PC-9 (cell line): ENCODE results near the gene ATXN7. TPM values are rescaled to one million over a fixed set of nuclear protein-coding genes. Genes with fewer than 3 reads are reported as not detected.
A peak's percentile ranks its signal among the peaks of the same experiment; 100 is the strongest.

Experiments used
- BruUV-seq: library from RNA; stranded (reverse); fragments of 400-500 nt; replicated peaks from 2 replicates; lab custom pipeline; 2021; lab: Mats Ljungman, UMichigan
- CTCF ChIA-PET: fragments of 300-600 bp; sonication (Branson Sonifier 250); formaldehyde crosslinking; loops from one replicate; lab custom pipeline; 2022; ENCODE audit warnings: antibody characterized with exemption; lab: Charles Lee
- POLR2A ChIA-PET: fragments of 300-600 bp; sonication (Branson Sonifier 250); formaldehyde crosslinking; loops from one replicate; lab custom pipeline; 2022; ENCODE audit warnings: antibody characterized with exemption; ENCODE audit not compliant: unreplicated experiment; lab: Charles Lee
- DNase-seq, 2 experiments: peaks; one replicate each; pipeline versions ENCODE4 v3.0.0 to v3.0.0-alpha.2; 2015 to 2022; ENCODE audit warnings: mixed read lengths in 1 of 2
- H2AFZ ChIP-seq: fragments of 200-600 bp; sonication (generic); 2 replicates; pipeline ENCODE4 v1.8.1; 2017; ENCODE audit warnings: antibody characterized with exemption
- H3F3A ChIP-seq: fragments of 200-600 bp; sonication (generic); 2 replicates; pipeline ENCODE4 v1.8.1; 2017; ENCODE audit warnings: antibody characterized with exemption, mild to moderate bottlenecking, low read depth; ENCODE audit not compliant: insufficient read depth
- H3K27ac ChIP-seq: fragments of 200-600 bp; sonication (generic); 2 replicates; pipeline ENCODE4 v1.6.1; 2016; ENCODE audit warnings: mixed run types
- H3K27me3 ChIP-seq: fragments of 200-600 bp; sonication (generic); 2 replicates; pipeline ENCODE4 v1.6.1; 2016; ENCODE audit warnings: low read depth, mixed run types; ENCODE audit not compliant: insufficient read depth
- H3K36me3 ChIP-seq: fragments of 200-600 bp; sonication (generic); 2 replicates; pipeline ENCODE4 v1.6.1; 2016; ENCODE audit warnings: low read depth, mixed run types
- H3K4me1 ChIP-seq: fragments of 200-600 bp; sonication (generic); replicated peaks from 2 replicates; pipeline ENCODE4 v1.6.1; 2016; ENCODE audit warnings: mixed run types; ENCODE audit not compliant: insufficient read depth
- H3K4me2 ChIP-seq: fragments of 200-600 bp; sonication (generic); 2 replicates; pipeline ENCODE4 v1.6.1; 2017; ENCODE audit warnings: mixed run types
- H3K4me3 ChIP-seq: fragments of 200-600 bp; sonication (generic); 2 replicates; pipeline ENCODE4 v1.6.1; 2016; ENCODE audit warnings: mixed run types
- H3K79me2 ChIP-seq: fragments of 200-600 bp; sonication (generic); 2 replicates; pipeline ENCODE4 v1.6.1; 2017; ENCODE audit warnings: low read depth, mixed run types
- H3K9me2 ChIP-seq: fragments of 200-600 bp; sonication (generic); 2 replicates; pipeline ENCODE4 v1.8.1; 2017; ENCODE audit warnings: mild to moderate bottlenecking; ENCODE audit not compliant: insufficient read depth
- H3K9me3 ChIP-seq: fragments of 200-600 bp; sonication (generic); 2 replicates; pipeline ENCODE4 v1.8.1; 2016; ENCODE audit warnings: low read depth; ENCODE audit not compliant: insufficient read depth
- H4K20me1 ChIP-seq: fragments of 200-600 bp; sonication (generic); 2 replicates; pipeline ENCODE4 v1.8.1; 2017; ENCODE audit not compliant: insufficient read depth
- EZH2 ChIP-seq: fragments of 200-600 bp; sonication (generic); IDR thresholded peaks from 2 replicates; pipeline ENCODE4 v1.8.0; 2017; ENCODE audit warnings: antibody characterized with exemption, low read depth
- intact Hi-C: fragments of 100-400 bp; cut with micrococcal nuclease; formaldehyde crosslinking; loops from one replicate; pipeline ENCODE4 v1.10.0; 2022; ENCODE audit not compliant: unreplicated experiment
- total RNA-seq: library from RNA; stranded (reverse); gene quantifications from 2 replicates; pipeline ENCODE4 v1.2.3, GENCODE V29; 2021
- TF ChIP-seq, protein P1 (sequence below): fragments of 200-600 bp; sonication (generic); conservative IDR thresholded peaks from 2 replicates; pipeline ENCODE4 v1.6.1; 2017; ENCODE audit warnings: mixed run types, antibody characterized with exemption, mild to moderate bottlenecking, moderate library complexity

The ATXN7 gene
- total RNA-seq, 1 experiment from 2014 or later = 27.7 TPM

DNA sequence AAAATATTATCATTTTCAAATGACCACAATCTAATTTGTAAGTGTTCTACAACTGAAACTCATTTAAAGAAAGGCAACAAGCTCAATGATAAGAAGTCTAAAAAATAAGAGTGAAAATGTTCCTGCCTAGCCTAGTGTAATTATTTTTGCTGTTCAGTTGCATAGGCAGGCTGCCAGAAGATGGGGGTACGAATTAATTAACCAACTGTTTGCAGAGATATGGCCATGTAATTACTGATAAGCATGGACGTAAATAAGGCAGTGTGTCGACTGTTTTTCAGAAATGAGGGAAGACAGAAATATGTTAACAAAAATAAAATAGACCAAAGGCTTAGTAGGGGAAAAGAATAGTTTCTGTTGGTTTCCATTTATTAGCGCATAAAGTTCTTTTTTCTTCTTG lies 73.3 kb downstream of the ATXN7 start:
- Histone ChIP-seq H3K79me2 (peaks cover 47% of the 10 kb centered on the region), H3K27me3 (no peaks in the 10 kb centered on the region), H3K4me2 (peak overlapping the region; percentile 76), H3K27ac (peak overlapping the region; percentile 60), H3K9me3 (no peaks in the 10 kb centered on the region), H3K4me1 (peaks cover 41% of the 10 kb centered on the region), H3K9me2 (no peaks in the 10 kb centered on the region), H2AFZ (no peak overlapping the region), H3K36me3 (no peaks in the 10 kb centered on the region), H3K4me3 (0 out of 2 replicates have a peak overlapping the region, but pooled peaks have one; percentile 29), H4K20me1 (peaks cover 41% of the 10 kb centered on the region), H3F3A (peaks cover 24% of the 10 kb centered on the region)
- intact Hi-C loops = no loop called here
- no peak for TF ChIP-seq EZH2
- TF ChIP-seq, protein P1, sequence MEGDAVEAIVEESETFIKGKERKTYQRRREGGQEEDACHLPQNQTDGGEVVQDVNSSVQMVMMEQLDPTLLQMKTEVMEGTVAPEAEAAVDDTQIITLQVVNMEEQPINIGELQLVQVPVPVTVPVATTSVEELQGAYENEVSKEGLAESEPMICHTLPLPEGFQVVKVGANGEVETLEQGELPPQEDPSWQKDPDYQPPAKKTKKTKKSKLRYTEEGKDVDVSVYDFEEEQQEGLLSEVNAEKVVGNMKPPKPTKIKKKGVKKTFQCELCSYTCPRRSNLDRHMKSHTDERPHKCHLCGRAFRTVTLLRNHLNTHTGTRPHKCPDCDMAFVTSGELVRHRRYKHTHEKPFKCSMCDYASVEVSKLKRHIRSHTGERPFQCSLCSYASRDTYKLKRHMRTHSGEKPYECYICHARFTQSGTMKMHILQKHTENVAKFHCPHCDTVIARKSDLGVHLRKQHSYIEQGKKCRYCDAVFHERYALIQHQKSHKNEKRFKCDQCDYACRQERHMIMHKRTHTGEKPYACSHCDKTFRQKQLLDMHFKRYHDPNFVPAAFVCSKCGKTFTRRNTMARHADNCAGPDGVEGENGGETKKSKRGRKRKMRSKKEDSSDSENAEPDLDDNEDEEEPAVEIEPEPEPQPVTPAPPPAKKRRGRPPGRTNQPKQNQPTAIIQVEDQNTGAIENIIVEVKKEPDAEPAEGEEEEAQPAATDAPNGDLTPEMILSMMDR = no peak
- no TSS peak for BruUV-seq
- DNase-seq = no peak
- ChIA-PET POLR2A (interaction anchor here (0.6 kb wide), 1 partner anchor 14 kb away, joined by 3 read pairs; no protein-coding TSS in a partner anchor), CTCF (no interaction called here)

DNA sequence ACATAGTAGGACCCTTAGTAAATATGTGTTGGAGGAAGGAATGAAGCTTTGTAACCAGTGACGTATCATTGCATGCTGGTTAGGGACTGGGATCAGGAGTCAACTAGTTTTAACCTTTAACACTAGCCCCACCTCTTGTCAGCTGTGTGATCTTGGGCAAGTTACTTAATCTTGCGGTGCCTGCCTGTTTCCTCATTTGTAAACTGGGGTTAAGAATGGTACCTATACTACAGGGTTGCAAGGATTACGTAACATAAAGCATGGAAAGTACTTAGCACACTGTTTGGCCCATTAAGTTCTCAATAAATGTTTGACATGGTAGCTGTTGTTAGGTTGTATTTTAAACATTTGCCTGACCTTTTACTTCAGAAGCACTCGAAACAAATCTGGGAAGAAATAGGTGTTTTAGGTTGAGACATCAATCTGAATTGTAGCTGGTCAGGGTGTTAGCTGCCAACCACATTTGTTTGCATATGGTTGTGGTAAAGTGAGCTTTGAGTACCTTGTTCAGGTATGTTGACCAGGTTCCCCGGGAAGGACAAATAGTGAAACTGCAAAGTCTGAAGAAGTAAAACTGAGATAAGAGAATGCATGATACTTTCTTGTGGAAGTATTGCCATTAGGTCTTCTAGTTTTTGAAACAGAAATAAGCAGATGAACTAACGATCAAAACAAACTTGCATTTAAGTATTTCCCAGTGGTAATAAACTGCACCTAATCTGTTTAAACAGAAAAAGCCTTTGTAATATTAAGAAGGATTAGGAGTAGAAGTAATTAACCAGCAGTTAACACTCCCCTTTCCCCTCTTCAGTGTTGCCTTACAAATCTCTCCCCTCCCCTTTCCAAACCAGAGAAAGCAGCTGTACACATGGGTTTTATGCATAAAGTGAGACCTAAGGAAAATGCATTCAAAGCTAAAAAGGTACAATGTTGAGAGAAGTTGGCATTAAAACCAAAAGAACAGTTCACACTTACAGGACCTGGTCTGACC lies 74.3 kb downstream of the ATXN7 start:
- no TSS peak for BruUV-seq
- peak overlapping the region; percentile 76 for H3K4me2 ChIP-seq
- POLR2A ChIA-PET = interaction anchor here (0.6 to 0.9 kb wide), 2 partner anchors 15 to 65 kb away, joined by 3 to 6 read pairs; no protein-coding TSS in a partner anchor
- H3K4me3 ChIP-seq = peak overlapping the region; percentile 29; the same call in 1 of the 2 replicates
- H3F3A ChIP-seq = peaks cover 24% of the 10 kb centered on the region
- no peak overlapping the region for H2AFZ ChIP-seq
- H4K20me1 ChIP-seq = peaks cover 35% of the 10 kb centered on the region
- CTCF ChIA-PET = interaction anchor here (0.6 kb wide), 1 partner anchor 31 kb away, joined by 8 read pairs; no protein-coding TSS in a partner anchor
- peaks cover 41% of the 10 kb centered on the region for H3K4me1 ChIP-seq
- no peaks in the 10 kb centered on the region for H3K36me3 ChIP-seq
- peak; percentile 43 to 86 for DNase-seq
- H3K9me3 ChIP-seq = no peaks in the 10 kb centered on the region
- H3K9me2 ChIP-seq = no peaks in the 10 kb centered on the region
- peaks cover 47% of the 10 kb centered on the region for H3K79me2 ChIP-seq
- peak overlapping the region; percentile 60 for H3K27ac ChIP-seq
- TF ChIP-seq, protein P1 = no peak
- TF ChIP-seq EZH2 = no peak
- H3K27me3 ChIP-seq = no peaks in the 10 kb centered on the region
- intact Hi-C loops = loop anchor here (2.0 kb wide), 1 partner anchor 19 kb away; no protein-coding TSS in a partner anchor

DNA sequence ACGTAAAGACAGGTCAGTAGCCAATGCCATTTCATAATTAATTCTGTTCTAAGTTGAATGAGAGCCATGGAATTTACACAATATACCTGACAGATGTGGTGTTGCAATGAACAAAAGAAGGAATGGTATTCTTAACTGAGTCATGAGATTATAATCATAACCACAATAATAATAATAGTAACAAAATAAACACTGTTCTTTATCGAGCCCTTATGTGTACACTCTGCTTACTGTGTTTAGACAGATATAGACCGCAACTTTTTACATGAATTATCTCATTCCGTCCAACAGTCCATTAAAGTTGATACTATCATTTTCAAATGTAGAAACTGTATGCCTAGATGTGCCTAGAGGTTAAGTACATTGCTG lies 76.7 kb downstream of the ATXN7 start:
- Histone ChIP-seq H3K9me2 (no peaks in the 10 kb centered on the region), H3K9me3 (no peaks in the 10 kb centered on the region), H3F3A (peaks cover 24% of the 10 kb centered on the region), H3K4me1 (peaks cover 41% of the 10 kb centered on the region), H3K27me3 (no peaks in the 10 kb centered on the region), H3K79me2 (peaks cover 37% of the 10 kb centered on the region), H3K4me3 (no peak overlapping the region), H3K36me3 (no peaks in the 10 kb centered on the region), H4K20me1 (peaks cover 35% of the 10 kb centered on the region), H3K27ac (no peak overlapping the region), H3K4me2 (no peak overlapping the region), H2AFZ (no peak overlapping the region)
- no TSS peak for BruUV-seq
- ChIA-PET POLR2A (no interaction called here), CTCF (no interaction called here)
- intact Hi-C loops = no loop called here
- peak in 1 of 2 experiments; percentile 75 for DNase-seq
- TF ChIP-seq, protein P1 = no peak
- TF ChIP-seq EZH2 = no peak
